ENCODE results near the gene STARD7.

STARD7 gene

DNA sequence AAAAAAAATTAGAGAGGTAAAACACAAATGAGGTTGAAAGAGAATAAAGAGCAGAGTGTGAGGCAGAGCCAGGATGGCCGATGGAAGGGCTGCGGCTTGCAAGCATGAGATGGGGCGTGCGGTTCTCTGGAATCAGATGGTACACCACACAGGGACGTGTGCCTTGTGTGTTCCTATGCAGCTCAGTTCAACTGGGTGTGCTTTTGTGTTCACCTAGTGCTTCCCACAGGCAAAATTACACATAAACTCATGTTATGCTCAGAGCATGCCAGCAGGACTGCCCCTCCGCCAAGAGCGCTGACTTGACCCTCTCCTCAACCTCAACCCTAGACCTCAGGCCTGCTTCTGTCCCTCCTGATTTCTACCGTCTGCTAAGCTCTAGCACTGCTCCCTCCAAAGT lies 24.4 kb downstream of the STARD7 start:
- H3K27me3 ChIP-seq (ENCODE audit: control insufficient read depth, low read length): no peaks in the 10 kb centered on the region
- peaks cover 9% of the 10 kb centered on the region; the same call in 1 of the 2 replicates for H3K4me1 ChIP-seq (ENCODE audit: control insufficient read depth, low read length)
- H3K9me2 ChIP-seq (replicated peaks; ENCODE audit: control insufficient read depth, low read length): no peaks in the 10 kb centered on the region
- H3K27ac ChIP-seq (ENCODE audit: low read depth, low read length): no peak overlapping the region
- TF ChIP-seq, protein P1, sequence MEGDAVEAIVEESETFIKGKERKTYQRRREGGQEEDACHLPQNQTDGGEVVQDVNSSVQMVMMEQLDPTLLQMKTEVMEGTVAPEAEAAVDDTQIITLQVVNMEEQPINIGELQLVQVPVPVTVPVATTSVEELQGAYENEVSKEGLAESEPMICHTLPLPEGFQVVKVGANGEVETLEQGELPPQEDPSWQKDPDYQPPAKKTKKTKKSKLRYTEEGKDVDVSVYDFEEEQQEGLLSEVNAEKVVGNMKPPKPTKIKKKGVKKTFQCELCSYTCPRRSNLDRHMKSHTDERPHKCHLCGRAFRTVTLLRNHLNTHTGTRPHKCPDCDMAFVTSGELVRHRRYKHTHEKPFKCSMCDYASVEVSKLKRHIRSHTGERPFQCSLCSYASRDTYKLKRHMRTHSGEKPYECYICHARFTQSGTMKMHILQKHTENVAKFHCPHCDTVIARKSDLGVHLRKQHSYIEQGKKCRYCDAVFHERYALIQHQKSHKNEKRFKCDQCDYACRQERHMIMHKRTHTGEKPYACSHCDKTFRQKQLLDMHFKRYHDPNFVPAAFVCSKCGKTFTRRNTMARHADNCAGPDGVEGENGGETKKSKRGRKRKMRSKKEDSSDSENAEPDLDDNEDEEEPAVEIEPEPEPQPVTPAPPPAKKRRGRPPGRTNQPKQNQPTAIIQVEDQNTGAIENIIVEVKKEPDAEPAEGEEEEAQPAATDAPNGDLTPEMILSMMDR (IDR thresholded peaks at IDR 0.05; ENCODE audit: low read depth, low read length, poor library complexity, severe bottlenecking): no peak
- TF ChIP-seq EZH2phosphoT487 (IDR thresholded peaks at IDR 0.05; ENCODE audit: borderline replicate concordance, low read length): no peak
- no peak overlapping the region for H3K4me3 ChIP-seq (ENCODE audit: low read length)
- H4K20me1 ChIP-seq (ENCODE audit: control insufficient read depth, insufficient read depth, low read depth, low read length): peaks cover 12% of the 10 kb centered on the region; the same call in 1 of the 2 replicates
- H3K79me2 ChIP-seq (ENCODE audit: control insufficient read depth, low read length): no peaks in the 10 kb centered on the region; the same call in 1 of the 2 replicates
- no peak overlapping the region for H3K4me2 ChIP-seq (ENCODE audit: low read length)
- H3F3A ChIP-seq (ENCODE audit: control insufficient read depth, insufficient read depth): peaks cover 66% of the 10 kb centered on the region
- H3K9me3 ChIP-seq (ENCODE audit: control insufficient read depth, insufficient read depth, low read length): no peaks in the 10 kb centered on the region
- peaks cover 54% of the 10 kb centered on the region for H3K36me3 ChIP-seq (ENCODE audit: control insufficient read depth, low read length)

DNA sequence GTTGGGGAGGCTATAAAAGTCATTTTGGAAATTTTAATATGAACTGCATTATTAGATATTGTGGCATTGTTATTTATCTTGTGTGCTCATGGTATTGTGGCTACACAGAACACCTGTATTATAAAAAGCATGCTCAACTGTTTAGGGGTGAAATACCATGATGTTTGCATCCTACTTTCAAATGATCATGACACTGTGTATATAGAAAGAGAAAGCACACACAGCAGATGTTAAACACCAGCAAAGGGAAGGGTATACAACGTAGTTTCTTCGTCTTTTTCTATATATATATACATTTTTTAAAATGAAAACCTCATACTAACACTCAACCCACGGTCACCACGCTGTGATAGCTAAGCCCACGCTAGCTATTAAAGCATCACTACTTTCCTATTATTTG lies 27.1 kb downstream of the STARD7 start:
- Histone ChIP-seq H3K9me3 (ENCODE audit: control insufficient read depth, insufficient read depth, low read length) (no peaks in the 10 kb centered on the region), H3K9me2 (replicated peaks; ENCODE audit: control insufficient read depth, low read length) (no peaks in the 10 kb centered on the region), H3K79me2 (ENCODE audit: control insufficient read depth, low read length) (no peaks in the 10 kb centered on the region), H4K20me1 (ENCODE audit: control insufficient read depth, insufficient read depth, low read depth, low read length) (peaks cover 3% of the 10 kb centered on the region; the same call in 1 of the 2 replicates), H3K27ac (ENCODE audit: low read depth, low read length) (no peak overlapping the region), H3K4me3 (ENCODE audit: low read length) (no peak overlapping the region), H3F3A (ENCODE audit: control insufficient read depth, insufficient read depth) (peaks cover 56% of the 10 kb centered on the region), H3K27me3 (ENCODE audit: control insufficient read depth, low read length) (no peaks in the 10 kb centered on the region; the same call in 1 of the 2 replicates), H3K36me3 (ENCODE audit: control insufficient read depth, low read length) (peaks cover 27% of the 10 kb centered on the region), H3K4me2 (ENCODE audit: low read length) (no peak overlapping the region), H3K4me1 (ENCODE audit: control insufficient read depth, low read length) (peaks cover 9% of the 10 kb centered on the region; the same call in 1 of the 2 replicates)
- TF ChIP-seq, protein P1 (IDR thresholded peaks at IDR 0.05; ENCODE audit: low read depth, low read length, poor library complexity, severe bottlenecking): no peak
- TF ChIP-seq EZH2phosphoT487 (IDR thresholded peaks at IDR 0.05; ENCODE audit: borderline replicate concordance, low read length): no peak

DNA sequence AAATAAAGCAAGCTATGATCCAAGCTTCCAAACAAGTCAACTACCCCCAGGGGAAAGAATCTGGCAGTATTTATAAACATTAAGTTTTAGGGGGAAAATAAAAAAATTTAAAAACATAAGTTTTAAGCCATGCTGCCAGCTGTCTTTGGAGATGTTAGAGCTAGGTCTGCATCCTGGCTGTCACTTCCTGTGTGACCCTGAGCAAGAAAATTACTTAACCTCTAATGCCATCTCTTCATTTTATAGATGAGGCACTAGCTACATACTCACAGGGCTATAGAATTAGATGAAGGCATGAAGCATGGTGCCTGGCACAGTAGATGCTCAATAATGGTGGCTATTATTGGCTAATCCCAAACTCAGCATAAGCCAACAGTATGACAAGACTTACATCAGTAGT lies 28.1 kb downstream of the STARD7 start:
- peaks cover 3% of the 10 kb centered on the region; the same call in 1 of the 2 replicates for H3K27me3 ChIP-seq (ENCODE audit: control insufficient read depth, low read length)
- peaks cover 3% of the 10 kb centered on the region; the same call in 1 of the 2 replicates for H4K20me1 ChIP-seq (ENCODE audit: control insufficient read depth, insufficient read depth, low read depth, low read length)
- H3K4me1 ChIP-seq (ENCODE audit: control insufficient read depth, low read length): peaks cover 9% of the 10 kb centered on the region; the same call in 1 of the 2 replicates
- H3K79me2 ChIP-seq (ENCODE audit: control insufficient read depth, low read length): no peaks in the 10 kb centered on the region
- H3F3A ChIP-seq (ENCODE audit: control insufficient read depth, insufficient read depth): peaks cover 47% of the 10 kb centered on the region
- no peaks in the 10 kb centered on the region for H3K9me2 ChIP-seq (replicated peaks; ENCODE audit: control insufficient read depth, low read length)
- H3K36me3 ChIP-seq (ENCODE audit: control insufficient read depth, low read length): peaks cover 17% of the 10 kb centered on the region
- H3K4me3 ChIP-seq (ENCODE audit: low read length): no peak overlapping the region
- H3K27ac ChIP-seq (ENCODE audit: low read depth, low read length): no peak overlapping the region
- TF ChIP-seq, protein P1 (IDR thresholded peaks at IDR 0.05; ENCODE audit: low read depth, low read length, poor library complexity, severe bottlenecking): no peak
- no peak for TF ChIP-seq EZH2phosphoT487 (IDR thresholded peaks at IDR 0.05; ENCODE audit: borderline replicate concordance, low read length)
- H3K4me2 ChIP-seq (ENCODE audit: low read length): no peak overlapping the region
- H3K9me3 ChIP-seq (ENCODE audit: control insufficient read depth, insufficient read depth, low read length): no peaks in the 10 kb centered on the region
